MM.1S (cell line): Measurements from ENCODE around the gene PRKCZ.

Experiments
- DNase-seq: peaks from one replicate; pipeline ENCODE4 v3.0.0-alpha.2; 2015
- H2AFZ ChIP-seq: fragments of 300-600 bp; sonication (generic); 2 replicates; pipeline ENCODE4 v1.6.0; 2016; ENCODE audit warnings: antibody characterized with exemption, low read length
- H3F3A ChIP-seq: fragments of 300-600 bp; sonication (generic); 2 replicates; pipeline ENCODE4 v1.6.1; 2016; ENCODE audit warnings: mild to moderate bottlenecking, antibody characterized with exemption, low read length, moderate library complexity, mixed read lengths; ENCODE audit not compliant: insufficient read depth
- H3K27ac ChIP-seq: fragments of 300-600 bp; sonication (generic); 2 replicates; pipeline ENCODE4 v1.5.1; 2016; ENCODE audit warnings: mild to moderate bottlenecking, low read length
- H3K27me3 ChIP-seq: fragments of 300-600 bp; sonication (generic); replicated peaks from 2 replicates; pipeline ENCODE4 v1.6.0; 2016; ENCODE audit warnings: low read length; ENCODE audit not compliant: insufficient read depth
- H3K36me3 ChIP-seq: fragments of 300-600 bp; sonication (generic); replicated peaks from 2 replicates; pipeline ENCODE4 v1.6.1; 2016; ENCODE audit warnings: mild to moderate bottlenecking, low read length, mixed read lengths; ENCODE audit not compliant: insufficient read depth
- H3K4me1 ChIP-seq: fragments of 300-600 bp; sonication (generic); 2 replicates; pipeline ENCODE4 v1.6.1; 2016; ENCODE audit warnings: low read length, mixed read lengths
- H3K4me2 ChIP-seq: fragments of 300-600 bp; sonication (generic); 2 replicates; pipeline ENCODE4 v1.6.0; 2016; ENCODE audit warnings: low read depth, low read length
- H3K4me3 ChIP-seq: fragments of 300-600 bp; sonication (generic); 2 replicates; pipeline ENCODE4 v1.5.1; 2016; ENCODE audit warnings: low read length, mixed read lengths
- H3K79me2 ChIP-seq: fragments of 300-600 bp; sonication (generic); 2 replicates; pipeline ENCODE4 v1.6.1; 2016; ENCODE audit warnings: mixed run types, low read length, mixed read lengths
- H3K9ac ChIP-seq: fragments of 300-600 bp; sonication (generic); 2 replicates; pipeline ENCODE4 v1.6.1; 2016; ENCODE audit warnings: low read length, mixed read lengths
- H3K9me2 ChIP-seq: fragments of 300-600 bp; sonication (generic); replicated peaks from 2 replicates; pipeline ENCODE4 v1.6.1; 2016; ENCODE audit warnings: mild to moderate bottlenecking, low read length, mixed read lengths; ENCODE audit not compliant: insufficient read depth
- H3K9me3 ChIP-seq: fragments of 300-600 bp; sonication (generic); replicated peaks from 2 replicates; pipeline ENCODE4 v1.6.1; 2016; ENCODE audit warnings: mild to moderate bottlenecking, low read length, mixed read lengths; ENCODE audit not compliant: insufficient read depth
- H4K20me1 ChIP-seq: fragments of 300-600 bp; sonication (generic); 2 replicates; pipeline ENCODE4 v1.6.1; 2016; ENCODE audit warnings: mild to moderate bottlenecking, low read length, moderate library complexity, mixed read lengths; ENCODE audit not compliant: insufficient read depth
- EZH2 ChIP-seq: fragments of 300-600 bp; sonication (generic); optimal IDR thresholded peaks from 2 replicates; pipeline ENCODE3; 2017; ENCODE audit warnings: low read depth, mild to moderate bottlenecking, antibody characterized with exemption, low read length, mixed read lengths
- EZH2phosphoT487 ChIP-seq: fragments of 300-600 bp; sonication (generic); IDR thresholded peaks from 2 replicates; pipeline ENCODE4 v1.6.1; 2018; ENCODE audit warnings: antibody characterized with exemption, low read length
- TF ChIP-seq, protein P1 (sequence below): fragments of 300-600 bp; sonication (generic); IDR thresholded peaks from 2 replicates; pipeline ENCODE4 v1.5.1; 2016; ENCODE audit warnings: antibody characterized with exemption, low read length, mixed read lengths

PRKCZ gene

DNA sequence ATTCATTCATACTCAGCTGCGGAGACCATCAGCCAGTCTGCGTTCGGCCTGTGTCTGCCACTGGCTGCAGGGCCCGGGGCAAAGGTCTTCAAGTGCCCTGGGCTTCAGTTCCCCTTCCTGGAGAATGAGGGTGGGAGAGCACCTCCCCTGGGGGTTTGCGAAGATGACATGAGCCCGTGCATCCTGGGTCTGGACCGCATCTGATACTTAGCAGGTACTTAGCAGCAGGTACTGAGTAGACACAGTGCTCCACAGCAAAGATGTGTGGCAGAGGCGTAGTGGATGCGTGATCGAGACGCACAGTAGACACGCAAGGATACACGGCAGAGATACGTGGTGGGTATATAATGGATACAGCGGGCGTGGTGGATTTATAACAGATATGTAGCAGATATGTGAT lies 51.3 kb downstream of the PRKCZ start:
- no peaks in the 10 kb centered on the region for H3F3A ChIP-seq
- no peaks in the 10 kb centered on the region for H3K79me2 ChIP-seq
- no peak overlapping the region for H3K4me2 ChIP-seq
- TF ChIP-seq EZH2, result no peak
- TF ChIP-seq EZH2phosphoT487, result no peak
- TF ChIP-seq, protein P1, sequence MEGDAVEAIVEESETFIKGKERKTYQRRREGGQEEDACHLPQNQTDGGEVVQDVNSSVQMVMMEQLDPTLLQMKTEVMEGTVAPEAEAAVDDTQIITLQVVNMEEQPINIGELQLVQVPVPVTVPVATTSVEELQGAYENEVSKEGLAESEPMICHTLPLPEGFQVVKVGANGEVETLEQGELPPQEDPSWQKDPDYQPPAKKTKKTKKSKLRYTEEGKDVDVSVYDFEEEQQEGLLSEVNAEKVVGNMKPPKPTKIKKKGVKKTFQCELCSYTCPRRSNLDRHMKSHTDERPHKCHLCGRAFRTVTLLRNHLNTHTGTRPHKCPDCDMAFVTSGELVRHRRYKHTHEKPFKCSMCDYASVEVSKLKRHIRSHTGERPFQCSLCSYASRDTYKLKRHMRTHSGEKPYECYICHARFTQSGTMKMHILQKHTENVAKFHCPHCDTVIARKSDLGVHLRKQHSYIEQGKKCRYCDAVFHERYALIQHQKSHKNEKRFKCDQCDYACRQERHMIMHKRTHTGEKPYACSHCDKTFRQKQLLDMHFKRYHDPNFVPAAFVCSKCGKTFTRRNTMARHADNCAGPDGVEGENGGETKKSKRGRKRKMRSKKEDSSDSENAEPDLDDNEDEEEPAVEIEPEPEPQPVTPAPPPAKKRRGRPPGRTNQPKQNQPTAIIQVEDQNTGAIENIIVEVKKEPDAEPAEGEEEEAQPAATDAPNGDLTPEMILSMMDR, result no peak
- DNase-seq, result no peak
- H3K4me1 ChIP-seq, result no peaks in the 10 kb centered on the region
- peaks cover 93% of the 10 kb centered on the region for H3K27me3 ChIP-seq
- H3K9me3 ChIP-seq, result no peaks in the 10 kb centered on the region
- H3K9me2 ChIP-seq, result no peaks in the 10 kb centered on the region
- no peak overlapping the region for H3K27ac ChIP-seq
- H2AFZ ChIP-seq, result no peak overlapping the region
- H3K4me3 ChIP-seq, result no peak overlapping the region
- no peaks in the 10 kb centered on the region for H4K20me1 ChIP-seq
- H3K9ac ChIP-seq, result no peak overlapping the region
- H3K36me3 ChIP-seq, result no peaks in the 10 kb centered on the region

DNA sequence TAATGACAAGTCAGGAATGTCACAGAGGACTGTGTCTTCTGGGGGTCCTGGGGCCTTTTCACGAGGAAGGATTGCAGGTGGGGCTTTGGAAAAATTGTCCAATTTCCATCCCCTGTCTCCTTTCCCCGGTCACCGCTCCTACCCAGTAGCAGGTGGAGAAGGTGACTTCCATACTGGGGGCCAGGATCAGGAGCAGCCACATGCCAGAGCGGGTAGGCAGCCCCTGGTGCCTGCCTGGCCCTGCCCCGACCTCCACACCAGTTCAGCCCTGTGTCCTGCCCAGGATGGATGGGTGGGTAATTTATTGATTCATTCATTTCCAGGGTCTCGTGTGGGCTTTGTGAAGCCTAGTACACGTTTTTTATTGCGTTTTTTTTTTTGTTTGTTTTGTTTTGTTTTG lies 51.7 kb downstream of the PRKCZ start:
- H3F3A ChIP-seq, result no peaks in the 10 kb centered on the region
- H3K27me3 ChIP-seq, result peaks cover 92% of the 10 kb centered on the region
- H3K36me3 ChIP-seq, result no peaks in the 10 kb centered on the region
- no peaks in the 10 kb centered on the region for H4K20me1 ChIP-seq
- no peak overlapping the region for H3K27ac ChIP-seq
- H2AFZ ChIP-seq, result no peak overlapping the region
- no peak overlapping the region for H3K4me3 ChIP-seq
- no peak overlapping the region for H3K9ac ChIP-seq
- no peak overlapping the region for H3K4me2 ChIP-seq
- no peaks in the 10 kb centered on the region for H3K4me1 ChIP-seq
- DNase-seq, result no peak
- TF ChIP-seq, protein P1, result no peak
- no peak for TF ChIP-seq EZH2phosphoT487
- no peak for TF ChIP-seq EZH2
- no peaks in the 10 kb centered on the region for H3K9me2 ChIP-seq
- H3K79me2 ChIP-seq, result no peaks in the 10 kb centered on the region
- no peaks in the 10 kb centered on the region for H3K9me3 ChIP-seq

DNA sequence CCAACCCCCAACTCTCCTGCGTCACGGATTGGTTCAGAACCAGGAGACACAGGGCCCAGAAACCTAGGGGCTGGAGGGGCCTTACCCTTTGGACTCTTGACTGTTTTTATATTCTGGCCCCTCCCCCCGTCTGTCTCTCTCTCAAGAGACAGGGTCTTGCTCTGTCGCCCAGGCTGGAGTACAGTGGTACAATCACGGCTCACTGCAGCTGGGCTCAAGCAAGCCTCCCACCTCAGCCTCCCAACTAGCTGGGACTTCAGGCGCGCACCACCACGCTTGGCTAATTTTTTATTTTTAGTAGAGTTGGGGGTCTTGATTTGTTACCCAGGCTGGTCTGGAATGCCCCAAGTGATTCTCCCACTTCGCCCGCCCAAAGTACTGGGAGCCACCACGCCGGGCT lies 52.5 kb downstream of the PRKCZ start:
- Histone ChIP-seq H3K9ac (no peak overlapping the region), H3K4me2 (no peak overlapping the region), H3K4me1 (no peaks in the 10 kb centered on the region)

More for the DNA sequence above, 52.5 kb downstream of the PRKCZ start:
- no peaks in the 10 kb centered on the region for H4K20me1 ChIP-seq
- H2AFZ ChIP-seq, result no peak overlapping the region
- no peaks in the 10 kb centered on the region for H3K9me2 ChIP-seq
- no peak overlapping the region for H3K4me3 ChIP-seq
- TF ChIP-seq EZH2phosphoT487 (no peak), EZH2 (no peak)
- TF ChIP-seq, protein P1, result no peak
- no peak for DNase-seq
- no peaks in the 10 kb centered on the region for H3K9me3 ChIP-seq
- H3K27me3 ChIP-seq, result peaks cover 92% of the 10 kb centered on the region
- H3K79me2 ChIP-seq, result no peaks in the 10 kb centered on the region
- no peaks in the 10 kb centered on the region for H3K36me3 ChIP-seq
- no peak overlapping the region for H3K27ac ChIP-seq
- H3F3A ChIP-seq, result no peaks in the 10 kb centered on the region
